ENCODE results near the gene CRYBG1.

CRYBG1 gene

DNA sequence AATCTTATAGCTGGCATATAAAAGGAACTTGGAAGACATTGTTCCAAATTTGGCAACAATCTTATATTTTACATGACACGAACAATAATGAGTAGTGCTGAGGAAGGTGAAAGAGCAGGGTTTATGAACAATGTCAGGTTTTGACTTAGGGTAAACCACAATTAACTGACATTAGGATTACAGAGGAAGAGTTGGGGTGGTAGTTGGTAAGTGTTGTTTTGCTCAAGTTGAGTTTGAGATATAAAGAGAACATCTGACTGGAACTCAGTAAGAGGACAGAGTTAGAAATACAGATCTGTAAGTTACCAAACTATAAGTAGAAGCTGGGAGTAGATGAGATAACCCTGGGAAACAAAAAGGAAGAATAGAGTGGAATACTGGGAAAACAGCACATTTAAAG is 253.6 kb downstream of the CRYBG1 start:
- DNase-seq (ENCODE audit: extremely low read depth, low read depth) = no peak

DNA sequence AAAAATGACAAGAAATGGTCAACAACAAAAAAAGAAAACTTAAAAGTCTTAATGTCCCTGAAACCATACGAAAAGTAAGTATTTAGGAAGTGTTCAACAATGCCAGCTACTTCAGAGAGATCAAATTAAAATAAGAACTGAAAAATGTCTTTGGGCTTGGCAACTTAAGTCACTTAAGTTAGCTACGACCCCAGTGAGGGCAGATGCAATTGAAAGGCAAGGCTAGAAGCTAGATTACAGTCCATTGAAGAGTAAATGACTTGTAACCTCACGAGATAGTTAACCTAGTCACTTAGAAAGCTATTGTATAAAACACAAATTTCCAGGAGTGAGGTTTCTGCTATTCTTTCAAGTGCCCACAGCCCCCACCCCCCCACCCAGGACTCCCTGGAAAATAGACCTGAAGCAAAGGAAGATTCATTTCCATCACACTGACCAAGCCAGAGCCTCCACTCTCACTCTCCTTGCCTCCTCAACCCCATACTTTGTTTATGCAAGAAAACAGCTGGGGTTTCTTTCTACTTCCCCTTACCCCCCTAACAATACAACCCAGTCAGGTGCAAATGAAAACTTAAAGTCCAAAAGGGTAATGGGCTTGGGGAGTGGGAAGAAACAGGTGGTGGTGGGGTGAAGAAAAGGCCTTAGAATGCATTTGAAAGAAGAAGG is 254.2 kb downstream of the CRYBG1 start:
- TF ChIP-seq, protein P1, sequence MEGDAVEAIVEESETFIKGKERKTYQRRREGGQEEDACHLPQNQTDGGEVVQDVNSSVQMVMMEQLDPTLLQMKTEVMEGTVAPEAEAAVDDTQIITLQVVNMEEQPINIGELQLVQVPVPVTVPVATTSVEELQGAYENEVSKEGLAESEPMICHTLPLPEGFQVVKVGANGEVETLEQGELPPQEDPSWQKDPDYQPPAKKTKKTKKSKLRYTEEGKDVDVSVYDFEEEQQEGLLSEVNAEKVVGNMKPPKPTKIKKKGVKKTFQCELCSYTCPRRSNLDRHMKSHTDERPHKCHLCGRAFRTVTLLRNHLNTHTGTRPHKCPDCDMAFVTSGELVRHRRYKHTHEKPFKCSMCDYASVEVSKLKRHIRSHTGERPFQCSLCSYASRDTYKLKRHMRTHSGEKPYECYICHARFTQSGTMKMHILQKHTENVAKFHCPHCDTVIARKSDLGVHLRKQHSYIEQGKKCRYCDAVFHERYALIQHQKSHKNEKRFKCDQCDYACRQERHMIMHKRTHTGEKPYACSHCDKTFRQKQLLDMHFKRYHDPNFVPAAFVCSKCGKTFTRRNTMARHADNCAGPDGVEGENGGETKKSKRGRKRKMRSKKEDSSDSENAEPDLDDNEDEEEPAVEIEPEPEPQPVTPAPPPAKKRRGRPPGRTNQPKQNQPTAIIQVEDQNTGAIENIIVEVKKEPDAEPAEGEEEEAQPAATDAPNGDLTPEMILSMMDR (IDR thresholded peaks at IDR 0.05; ENCODE audit: low read depth, low read length) = no peak
- DNase-seq (ENCODE audit: extremely low read depth, low read depth) = no peak

More for the DNA sequence above, 253.6 kb downstream of the CRYBG1 start:
- TF ChIP-seq, protein P1 (IDR thresholded peaks at IDR 0.05; ENCODE audit: low read depth, low read length) = no peak

DNA sequence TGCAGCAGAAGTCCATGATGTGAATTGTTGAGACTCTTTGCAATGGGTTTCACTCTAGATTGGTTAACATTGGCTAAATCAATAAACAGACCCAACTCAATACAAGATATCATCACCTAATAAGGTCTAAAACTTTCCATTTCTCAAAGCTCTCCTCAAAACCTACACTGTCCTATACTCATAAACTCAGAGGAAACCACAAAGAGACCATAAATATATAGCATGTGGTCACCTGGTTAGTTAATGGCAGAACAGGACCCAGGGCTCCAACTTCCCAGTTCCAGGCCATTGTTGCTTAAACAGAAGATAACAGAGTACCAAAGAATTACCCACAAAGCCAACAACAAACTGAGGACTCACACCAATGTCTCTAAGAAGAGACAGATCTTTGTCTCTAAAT is 256.8 kb downstream of the CRYBG1 start:
- TF ChIP-seq, protein P1 (IDR thresholded peaks at IDR 0.05; ENCODE audit: low read depth, low read length) = no peak
- DNase-seq (ENCODE audit: extremely low read depth, low read depth) = no peak

DNA sequence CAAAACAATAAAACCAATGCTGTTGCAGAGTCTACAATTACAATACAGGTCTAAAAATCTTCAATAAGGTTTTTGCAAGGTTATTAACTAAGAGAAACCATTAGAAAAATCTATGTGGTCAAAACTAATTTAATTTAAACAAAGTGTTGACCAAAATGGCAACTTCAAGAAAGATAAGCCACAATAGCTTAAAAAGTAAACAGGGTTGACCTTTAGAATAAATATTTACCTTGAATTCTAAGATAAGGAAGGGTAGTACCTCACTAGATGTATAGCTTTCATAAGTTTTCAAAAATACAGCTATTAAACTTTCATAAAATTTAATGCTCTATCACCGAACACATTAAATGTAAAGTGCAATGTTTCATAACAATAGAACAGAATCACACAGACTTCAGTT is 257.3 kb downstream of the CRYBG1 start:
- no peak for DNase-seq (ENCODE audit: extremely low read depth, low read depth)
- TF ChIP-seq, protein P1 (IDR thresholded peaks at IDR 0.05; ENCODE audit: low read depth, low read length) = no peak

DNA sequence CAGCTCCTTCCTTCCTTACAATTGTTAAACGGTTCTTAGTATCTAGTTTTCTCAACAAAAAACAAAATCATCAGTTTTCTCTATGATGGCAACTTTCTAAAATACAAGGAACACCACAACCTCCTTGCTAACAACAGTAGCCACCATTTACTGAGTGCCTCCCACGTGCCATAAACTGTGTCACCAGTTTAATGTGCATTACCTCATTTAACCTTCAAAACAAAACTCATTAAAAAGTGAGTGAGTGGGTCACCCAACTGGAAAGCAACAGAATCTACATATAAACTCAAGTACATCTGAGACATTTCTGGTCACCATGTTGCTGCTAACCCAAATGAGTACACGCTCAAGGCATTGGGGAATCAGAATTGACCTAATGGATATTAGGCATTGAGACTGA is 257.8 kb downstream of the CRYBG1 start:
- TF ChIP-seq, protein P1 (IDR thresholded peaks at IDR 0.05; ENCODE audit: low read depth, low read length) = no peak
- DNase-seq (ENCODE audit: extremely low read depth, low read depth) = no peak

DNA sequence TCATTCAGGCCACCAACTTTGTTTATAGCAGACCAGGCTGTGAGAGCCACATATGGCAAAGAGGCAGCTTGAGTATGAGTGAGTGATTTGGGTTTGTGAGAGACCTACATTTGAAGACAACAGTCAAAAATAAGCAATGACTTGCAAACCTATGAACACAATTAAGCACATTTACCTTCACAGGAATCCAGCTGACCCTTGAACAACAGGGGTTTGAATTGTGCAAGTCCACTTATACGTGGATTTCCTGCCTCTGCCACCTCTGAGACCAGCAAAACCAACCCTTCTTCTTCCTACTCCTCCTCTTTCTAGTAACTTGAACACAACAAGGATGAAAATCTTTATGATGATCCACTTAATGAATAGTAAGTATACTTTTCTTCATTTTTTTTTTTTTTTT is 258.7 kb downstream of the CRYBG1 start:
- no peak for DNase-seq (ENCODE audit: extremely low read depth, low read depth)
- TF ChIP-seq, protein P1 (IDR thresholded peaks at IDR 0.05; ENCODE audit: low read depth, low read length) = no peak

DNA sequence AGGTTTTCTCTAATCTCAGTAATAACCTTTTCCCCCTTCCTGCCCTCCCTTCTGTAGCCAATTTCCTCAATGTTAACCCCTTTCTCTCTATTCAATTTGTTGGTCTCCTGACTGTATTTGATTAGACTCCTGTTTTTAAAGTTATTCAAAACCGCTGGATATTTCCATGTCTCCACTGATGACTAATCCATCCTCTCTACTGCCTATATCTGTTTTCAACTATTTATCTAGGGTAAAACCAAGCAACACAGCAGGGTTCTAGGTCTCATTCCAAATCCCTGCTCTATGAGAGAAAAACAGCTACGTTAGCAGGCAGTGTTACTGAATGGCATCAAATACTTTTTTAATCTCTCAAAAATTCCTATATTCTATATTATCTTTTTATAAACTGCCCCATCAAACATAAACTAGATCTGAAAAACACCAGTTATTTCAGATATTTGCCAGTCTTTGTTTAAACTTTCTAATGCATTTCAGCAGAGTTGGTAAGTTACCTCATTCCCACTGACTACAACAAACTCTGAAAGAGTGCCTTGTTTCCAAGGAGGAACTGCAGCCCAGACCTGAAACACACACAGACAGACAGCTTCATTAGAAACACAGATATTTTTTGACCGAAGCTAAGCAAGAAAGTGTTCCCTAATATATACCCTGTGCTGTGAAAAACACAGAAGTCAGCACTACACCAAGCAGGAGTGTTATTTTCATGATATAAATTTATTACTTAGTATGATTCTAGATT is 260.6 kb downstream of the CRYBG1 start:
- DNase-seq (ENCODE audit: extremely low read depth, low read depth) = no peak

More for the DNA sequence above, 260.6 kb downstream of the CRYBG1 start:
- TF ChIP-seq, protein P1 (IDR thresholded peaks at IDR 0.05; ENCODE audit: low read depth, low read length) = no peak

Measured in AG09319 (cell line).